ENCODE data around the gene PGLYRP2. TPM values are rescaled to one million over a fixed set of nuclear protein-coding genes. Genes with fewer than 3 reads are reported as not detected.

PGLYRP2 gene
- total RNA-seq, 1 donor from 2014 or later = not detected

- no peak overlapping the region for H3K4me3 Mint-ChIP-seq
- DNase-seq (ENCODE audit: low spot score in 2 of 2, unreplicated experiment in 2 of 2) = no peak
- no peaks in the 10 kb centered on the region for H3K4me1 Mint-ChIP-seq
- peaks cover 70% of the 10 kb centered on the region for H3K27me3 Mint-ChIP-seq (ENCODE audit: low read depth)
- no peaks in the 10 kb centered on the region for H3K9me3 Mint-ChIP-seq
- no peak overlapping the region for H3K27ac Mint-ChIP-seq
- no peak for TF ChIP-seq CTCF (IDR thresholded peaks at IDR 0.05; ENCODE audit: unreplicated experiment)
- no peaks in the 10 kb centered on the region for H3K36me3 Mint-ChIP-seq
Observed at GRCh38 chr19:15463861-15464371, 15.4 kb downstream of the PGLYRP2 start.

DNA sequence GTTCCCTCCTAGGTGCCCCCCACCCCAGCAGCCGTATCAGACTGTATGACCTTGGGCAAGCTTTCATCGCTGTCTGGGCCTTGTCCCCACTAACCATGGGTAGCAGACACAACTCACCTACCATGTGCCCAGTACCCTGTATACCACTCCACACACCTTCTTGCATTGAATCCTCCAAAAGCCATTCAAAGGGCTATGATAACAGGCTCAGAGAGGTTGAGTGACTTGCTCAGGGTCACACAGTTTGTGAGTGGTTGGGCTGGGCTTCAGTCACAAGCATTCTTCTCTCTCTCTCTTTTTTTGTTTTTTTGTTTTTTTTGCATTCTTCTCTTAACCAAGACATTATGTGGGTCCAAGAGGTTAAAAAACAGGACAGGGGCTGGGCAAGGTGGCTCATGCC is 17.6 kb downstream of the PGLYRP2 start:
- Mint-ChIP-seq H3K27me3 (ENCODE audit: low read depth) (peaks cover 66% of the 10 kb centered on the region), H3K36me3 (no peaks in the 10 kb centered on the region)

GRCh38 chr19:15457701-15458484 is 21.4 kb downstream of the PGLYRP2 start:
- H3K27me3 Mint-ChIP-seq (ENCODE audit: low read depth) = peaks cover 87% of the 10 kb centered on the region
- no peaks in the 10 kb centered on the region for H3K36me3 Mint-ChIP-seq
- DNase-seq (ENCODE audit: low spot score in 2 of 2, unreplicated experiment in 2 of 2) = no peak
- peaks cover 5% of the 10 kb centered on the region for H3K4me1 Mint-ChIP-seq
- TF ChIP-seq CTCF (IDR thresholded peaks at IDR 0.05; ENCODE audit: unreplicated experiment) = no peak
- H3K27ac Mint-ChIP-seq = no peak overlapping the region
- H3K4me3 Mint-ChIP-seq = no peak overlapping the region
- no peaks in the 10 kb centered on the region for H3K9me3 Mint-ChIP-seq

More for the DNA sequence above, 17.6 kb downstream of the PGLYRP2 start:
- H3K9me3 Mint-ChIP-seq = no peaks in the 10 kb centered on the region
- no peak for DNase-seq (ENCODE audit: low spot score in 2 of 2, unreplicated experiment in 2 of 2)
- no peaks in the 10 kb centered on the region for H3K4me1 Mint-ChIP-seq
- no peak overlapping the region for H3K4me3 Mint-ChIP-seq
- TF ChIP-seq CTCF (IDR thresholded peaks at IDR 0.05; ENCODE audit: unreplicated experiment) = no peak
- H3K27ac Mint-ChIP-seq = no peak overlapping the region

DNA sequence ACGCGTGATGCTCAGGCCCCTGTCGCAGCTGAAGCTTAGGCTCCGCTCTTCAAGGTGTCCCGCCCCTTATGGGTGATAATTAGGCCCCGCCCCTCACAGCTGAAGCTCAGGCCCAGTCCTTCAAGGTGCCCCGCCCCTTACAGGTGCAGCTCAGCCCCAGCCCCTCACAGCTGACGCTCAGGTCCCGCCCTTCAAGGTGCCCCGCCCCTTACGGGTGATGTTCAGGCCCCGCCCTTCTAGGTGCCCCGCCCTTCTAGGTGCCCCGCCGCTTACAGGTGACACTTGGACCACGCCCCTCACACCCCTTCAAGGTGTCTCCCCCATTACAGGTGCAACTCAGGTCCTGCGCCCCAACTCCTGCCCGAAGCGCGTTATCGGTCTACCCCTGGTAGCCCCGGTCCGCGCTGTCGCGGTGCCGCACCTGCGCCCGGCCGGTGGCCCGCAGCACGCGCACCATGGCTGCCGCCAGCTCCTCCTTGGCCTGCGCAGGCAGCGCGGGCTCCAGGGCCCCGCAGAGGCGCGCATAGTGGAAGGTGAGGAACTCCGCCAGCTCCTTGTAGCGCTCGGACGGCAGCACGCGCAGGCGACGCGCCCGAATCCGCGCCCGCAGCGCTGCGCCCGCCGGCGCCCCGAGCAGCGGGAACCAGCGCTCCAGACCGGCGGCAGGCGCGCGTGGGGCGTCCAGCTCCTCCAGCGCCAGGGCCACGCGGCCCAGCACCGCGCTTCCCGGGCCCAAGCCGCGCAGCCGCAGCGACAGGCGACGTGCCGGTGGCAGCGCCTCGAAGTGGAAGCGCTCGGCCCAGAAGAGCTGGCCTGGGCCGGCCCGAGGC is 22.2 kb downstream of the PGLYRP2 start:
- no peak for DNase-seq (ENCODE audit: low spot score in 2 of 2, unreplicated experiment in 2 of 2)
- Mint-ChIP-seq H3K4me1 (peaks cover 9% of the 10 kb centered on the region), H3K9me3 (no peaks in the 10 kb centered on the region), H3K27ac (no peak overlapping the region), H3K27me3 (ENCODE audit: low read depth) (peaks cover 87% of the 10 kb centered on the region), H3K4me3 (no peak overlapping the region), H3K36me3 (no peaks in the 10 kb centered on the region)
- no peak for TF ChIP-seq CTCF (IDR thresholded peaks at IDR 0.05; ENCODE audit: unreplicated experiment)

DNA sequence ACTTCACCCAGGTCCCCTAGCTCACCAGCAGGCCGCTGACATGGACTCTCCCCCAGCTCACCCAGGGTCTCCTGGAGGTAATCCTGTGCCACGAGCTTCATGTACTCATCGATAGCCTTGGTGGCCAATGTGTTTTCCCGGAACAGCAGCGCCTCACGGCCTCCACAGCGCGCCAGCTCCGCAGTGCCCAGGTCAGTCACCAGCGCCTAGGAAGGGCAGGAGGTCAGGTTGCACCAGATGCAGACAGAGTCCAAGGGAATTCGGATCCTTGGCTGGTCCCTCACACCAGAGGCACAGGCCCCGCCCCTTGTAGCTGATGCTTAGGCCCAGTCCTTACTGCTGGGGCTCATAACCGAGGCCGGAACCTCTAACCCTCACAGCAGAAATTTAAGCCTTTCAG is 22.9 kb downstream of the PGLYRP2 start:
- DNase-seq (ENCODE audit: low spot score in 2 of 2, unreplicated experiment in 2 of 2) = no peak
- no peak overlapping the region for H3K4me3 Mint-ChIP-seq
- H3K9me3 Mint-ChIP-seq = no peaks in the 10 kb centered on the region
- peaks cover 10% of the 10 kb centered on the region for H3K4me1 Mint-ChIP-seq
- no peak for TF ChIP-seq CTCF (IDR thresholded peaks at IDR 0.05; ENCODE audit: unreplicated experiment)
- no peaks in the 10 kb centered on the region for H3K36me3 Mint-ChIP-seq
- H3K27me3 Mint-ChIP-seq (ENCODE audit: low read depth) = peaks cover 87% of the 10 kb centered on the region
- no peak overlapping the region for H3K27ac Mint-ChIP-seq
